ENCODE measurements around the gene RPL27A.
"Not testable (repeated sequence)": the region's sequence is repeated elsewhere in the genome, so short reads cannot be mapped to it uniquely, and the experiment has no call there.

The RPL27A gene

GRCh38 chr11:8682303-8683114 is at the start of gene RPL27A, which contains the start of gene TRIM66:
Gene RPL27A, plus strand, starts transcription at chr11:8682792. Its CDS starts 22 bp downstream, at chr11:8682814.
Gene TRIM66, minus strand, starts transcription at chr11:8682665. Its CDS starts 10,391 bp downstream, at chr11:8672274.
- in situ Hi-C loops (cut with HindIII; ENCODE audit: low sequenced_read_pairs) = no loop called here

- in situ Hi-C loops (cut with HindIII; ENCODE audit: low sequenced_read_pairs) = no loop called here
Measured at GRCh38 chr11:8634498-8634897, 48.1 kb upstream of the RPL27A start.

- in situ Hi-C loops (cut with HindIII; ENCODE audit: low sequenced_read_pairs) = no loop called here
Measured at GRCh38 chr11:8636127-8636526, 46.5 kb upstream of the RPL27A start.

DNA sequence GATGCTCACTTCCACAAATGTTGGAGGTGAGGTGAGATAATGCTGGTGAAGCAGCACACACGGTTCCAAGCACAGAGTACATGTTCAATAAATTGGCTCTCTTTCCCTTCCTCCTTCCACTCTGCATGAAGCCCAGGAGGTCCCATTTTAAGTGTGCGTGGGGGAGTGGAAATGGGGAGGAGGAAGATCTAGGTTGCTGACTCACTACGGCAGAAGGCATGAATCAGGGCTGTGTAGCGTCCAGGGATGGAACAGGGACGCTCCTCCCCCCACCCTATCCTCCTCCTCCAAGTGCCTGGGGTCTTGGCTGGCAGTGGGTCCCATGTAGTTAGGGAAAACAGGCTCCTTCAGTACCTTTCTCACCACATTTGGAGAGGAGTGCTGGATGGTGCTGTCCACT is 44.3 kb upstream of the RPL27A start:
- in situ Hi-C loops (cut with HindIII; ENCODE audit: low sequenced_read_pairs) = no loop called here

- in situ Hi-C loops (cut with HindIII; ENCODE audit: low sequenced_read_pairs) = no loop called here
Measured at GRCh38 chr11:8639655-8640054, 42.9 kb upstream of the RPL27A start.

- in situ Hi-C loops (cut with HindIII; ENCODE audit: low sequenced_read_pairs) = no loop called here
Measured at GRCh38 chr11:8640267-8640906, 42.2 kb upstream of the RPL27A start.

DNA sequence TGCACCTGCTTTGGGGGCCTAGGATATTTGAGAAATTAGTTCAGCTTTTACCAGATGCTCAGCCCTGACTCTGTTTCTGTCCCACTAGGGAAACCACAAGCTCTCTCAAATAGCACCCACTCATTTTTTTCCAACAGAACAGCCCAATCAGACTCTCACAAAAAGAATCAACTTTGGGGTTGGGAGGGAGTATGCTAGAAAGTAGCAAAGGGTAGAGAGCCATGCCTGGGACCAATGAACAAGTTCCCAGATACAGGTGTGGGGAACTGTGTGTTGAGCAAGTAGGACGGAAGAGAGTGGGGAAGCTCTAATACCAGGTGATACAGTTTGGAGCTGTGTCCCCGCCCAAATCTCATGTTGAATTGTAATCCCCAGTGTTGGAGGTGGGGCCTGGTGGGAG is 41.3 kb upstream of the RPL27A start:
- in situ Hi-C loops (cut with HindIII; ENCODE audit: low sequenced_read_pairs) = no loop called here

- in situ Hi-C loops (cut with HindIII; ENCODE audit: low sequenced_read_pairs) = no loop called here
Measured at GRCh38 chr11:8642196-8642841, 40.3 kb upstream of the RPL27A start.

GRCh38 chr11:8646873-8647272 is 35.7 kb upstream of the RPL27A start:
- in situ Hi-C loops (cut with HindIII; ENCODE audit: low sequenced_read_pairs) = loop anchor here (5.0 kb wide), 1 partner anchor 55 kb away; the partner anchor contains the start of gene STK33

DNA sequence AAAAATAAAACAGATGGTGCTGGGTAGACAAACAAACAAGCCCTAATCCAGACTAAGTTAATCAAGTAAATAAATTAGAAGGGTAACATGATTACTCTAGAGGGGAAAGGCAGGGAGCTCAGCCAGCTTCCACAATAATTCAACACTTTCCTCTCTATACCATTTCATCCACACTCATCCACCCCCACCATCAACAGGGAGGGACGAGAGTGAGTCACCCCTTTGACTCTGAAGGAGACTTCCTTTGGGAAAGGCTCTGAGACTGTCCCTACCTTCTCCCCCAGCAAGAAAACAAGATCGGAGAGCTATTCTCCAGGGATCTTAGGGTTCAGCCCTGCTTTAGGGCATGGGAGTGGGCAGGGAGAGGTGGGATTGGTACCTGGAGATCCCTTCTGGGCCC is 33.2 kb upstream of the RPL27A start:
- in situ Hi-C loops (cut with HindIII; ENCODE audit: low sequenced_read_pairs) = loop anchor here (5.0 kb wide), 1 partner anchor 57 kb away; the partner anchor contains the start of gene STK33

GRCh38 chr11:8650401-8650990 is 32.1 kb upstream of the RPL27A start:
- in situ Hi-C loops (cut with HindIII; ENCODE audit: low sequenced_read_pairs) = no loop called here

DNA sequence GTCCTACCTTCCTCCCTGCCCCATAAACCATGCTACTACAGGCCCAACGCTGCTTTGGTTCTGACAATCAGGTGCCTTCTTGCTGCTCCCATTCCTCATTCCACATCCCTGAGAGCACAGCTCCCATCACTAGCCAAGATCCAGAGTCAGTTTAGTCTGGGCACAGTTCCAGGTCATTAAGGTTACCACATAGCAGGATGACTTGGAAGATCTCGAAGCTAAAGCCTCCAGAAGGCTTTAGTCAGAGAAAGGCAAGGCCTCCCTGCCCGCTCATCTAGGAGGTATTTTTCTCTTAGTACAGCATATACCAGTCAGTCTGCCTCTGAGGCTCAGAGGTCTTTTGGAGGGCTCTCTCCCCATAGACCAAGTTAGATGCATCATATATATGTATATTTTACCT is 30.5 kb upstream of the RPL27A start:
- in situ Hi-C loops (cut with HindIII; ENCODE audit: low sequenced_read_pairs) = no loop called here

DNA sequence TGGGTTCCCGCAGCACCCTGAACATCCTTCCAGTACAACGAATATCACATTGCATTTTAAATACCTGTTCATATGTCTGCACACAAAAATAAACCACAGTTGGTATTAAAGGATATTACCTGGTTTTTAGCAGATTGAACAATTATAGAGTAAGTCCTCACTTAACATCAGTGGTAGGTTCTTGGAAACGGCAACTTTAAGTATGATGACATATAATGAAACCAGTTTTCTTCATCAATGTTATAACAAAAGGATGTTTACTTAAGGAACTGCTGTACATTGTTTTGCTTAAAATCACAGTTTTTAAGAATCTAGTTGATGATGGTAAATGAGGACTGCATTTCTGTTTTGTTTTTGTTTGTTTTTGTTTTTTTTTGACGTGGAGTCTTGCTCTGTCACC is 28.1 kb upstream of the RPL27A start:
- in situ Hi-C loops (cut with HindIII; ENCODE audit: low sequenced_read_pairs) = no loop called here

DNA sequence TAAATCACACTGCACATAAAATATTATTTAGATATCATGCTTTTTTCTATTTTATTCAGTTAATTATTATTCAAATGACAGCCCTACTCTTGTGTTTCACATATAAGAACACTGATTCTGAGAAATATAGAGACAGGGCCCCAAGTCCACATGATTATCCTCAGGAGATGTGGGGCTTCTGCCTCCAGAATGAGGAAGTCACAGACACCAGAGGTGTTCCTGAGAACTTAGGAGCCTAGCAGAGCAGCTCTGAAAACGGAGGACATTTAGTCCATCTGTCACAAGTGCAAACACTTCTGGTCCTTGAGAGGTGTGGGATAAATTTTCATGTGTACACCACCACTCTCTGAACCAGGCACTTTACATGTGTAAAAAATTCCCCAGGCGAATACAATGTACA is 26.3 kb upstream of the RPL27A start:
- in situ Hi-C loops (cut with HindIII; ENCODE audit: low sequenced_read_pairs) = no loop called here

DNA sequence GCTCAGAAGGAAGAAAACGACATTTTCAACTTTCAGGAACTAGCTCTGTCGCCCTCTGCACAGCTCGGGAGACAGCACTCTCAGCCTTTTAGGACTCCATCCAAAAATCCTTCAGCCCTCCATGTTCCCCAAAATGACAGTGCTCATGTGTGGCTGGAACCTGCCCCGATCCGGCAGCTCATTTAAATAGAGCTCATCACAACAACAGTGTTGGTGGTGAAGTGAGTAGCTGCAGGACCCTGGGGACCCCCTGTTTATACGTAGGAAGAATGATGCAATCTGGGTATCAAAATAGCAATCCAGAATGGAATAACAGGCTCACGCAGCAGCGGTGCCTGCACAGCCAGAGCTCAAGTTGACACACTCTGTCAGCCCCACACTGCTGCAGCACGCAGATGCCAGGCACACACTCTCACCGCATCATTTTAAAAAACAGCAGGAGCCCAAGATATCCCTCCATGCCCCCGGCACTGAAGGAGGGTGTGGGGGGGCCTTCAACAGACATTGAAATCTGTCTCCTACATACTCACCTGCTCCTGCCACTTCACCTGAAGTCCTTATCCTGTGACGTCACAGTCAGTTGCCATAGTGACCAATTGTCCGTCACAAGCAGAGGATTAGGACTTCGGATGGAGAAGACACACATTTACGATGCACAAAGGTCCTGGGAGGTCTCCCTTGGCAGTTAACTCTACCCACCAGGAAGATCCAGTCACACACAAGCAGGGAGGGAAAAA is 24.1 kb upstream of the RPL27A start:
- in situ Hi-C loops (cut with HindIII; ENCODE audit: low sequenced_read_pairs) = no loop called here

- in situ Hi-C loops (cut with HindIII; ENCODE audit: low sequenced_read_pairs) = no loop called here
Measured at GRCh38 chr11:8661001-8661795, 21.4 kb upstream of the RPL27A start.

- in situ Hi-C loops (cut with HindIII; ENCODE audit: low sequenced_read_pairs) = no loop called here
Measured at GRCh38 chr11:8665222-8665621, 17.4 kb upstream of the RPL27A start.

DNA sequence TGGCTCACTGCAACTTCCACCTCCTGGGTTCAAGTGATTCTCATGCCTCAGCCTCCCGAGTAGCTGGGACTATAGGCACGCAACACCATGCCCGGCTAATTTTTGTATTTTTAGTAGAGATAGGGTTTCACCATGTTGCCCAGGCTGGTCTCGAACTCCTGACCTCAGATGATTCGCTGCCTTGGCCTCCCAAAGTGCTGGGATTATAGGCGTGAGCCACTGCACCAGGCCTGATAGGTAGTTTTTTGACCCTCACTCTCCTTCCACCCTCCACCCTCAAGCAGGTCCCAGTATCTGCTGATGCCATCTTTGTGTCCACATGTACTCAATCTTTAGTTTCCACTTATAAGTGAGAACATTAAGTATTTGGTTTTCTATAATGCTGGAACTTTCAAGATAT is 12.5 kb upstream of the RPL27A start:
- in situ Hi-C loops (cut with HindIII; ENCODE audit: low sequenced_read_pairs) = not testable (repeated sequence)

- in situ Hi-C loops (cut with HindIII; ENCODE audit: low sequenced_read_pairs) = no loop called here
Measured at GRCh38 chr11:8671193-8671612, 11.4 kb upstream of the RPL27A start.

DNA sequence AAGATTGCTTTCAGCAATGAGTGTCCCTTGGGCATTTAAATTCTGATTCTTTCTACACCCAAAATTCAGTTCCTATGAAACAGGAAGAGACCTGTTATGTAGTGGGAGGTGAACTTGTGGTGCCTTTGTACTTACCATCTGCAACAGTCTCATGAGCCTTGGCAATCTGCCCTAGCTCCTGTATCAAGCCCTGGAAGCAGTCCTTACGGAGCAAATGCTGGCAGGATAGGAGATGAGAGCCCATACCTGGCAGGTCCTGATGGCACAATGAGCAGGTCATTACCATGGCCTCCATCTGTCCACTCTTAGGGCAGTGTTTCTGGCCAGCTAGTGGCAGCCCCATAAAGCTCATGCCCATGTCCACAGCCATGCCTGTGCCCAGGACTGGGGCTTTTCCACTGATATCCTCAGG is 10.9 kb upstream of the RPL27A start:
- in situ Hi-C loops (cut with HindIII; ENCODE audit: low sequenced_read_pairs) = no loop called here

Data from endothelial cell of hepatic sinusoid (primary cell).